ENCODE results near the gene EFEMP2.

DNA sequence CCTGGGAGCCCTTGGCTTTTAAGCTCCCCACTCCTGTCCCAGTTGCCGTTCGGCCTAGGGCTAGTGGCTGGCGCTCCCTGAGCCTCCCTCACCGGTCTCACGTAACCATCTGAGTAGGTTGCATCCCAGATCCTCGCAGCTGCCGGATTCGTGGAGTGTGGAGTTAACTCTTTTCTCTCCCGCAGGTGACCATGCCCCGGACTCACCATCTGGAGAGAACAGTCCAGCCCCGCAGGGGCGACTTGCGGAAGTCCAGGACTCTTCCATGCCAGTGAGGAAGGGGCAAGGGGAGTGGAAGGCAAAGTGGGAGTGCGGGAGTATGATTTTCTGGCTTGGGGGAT is 11.5 kb downstream of the EFEMP2 start:
- TF ChIP-seq, protein P1, sequence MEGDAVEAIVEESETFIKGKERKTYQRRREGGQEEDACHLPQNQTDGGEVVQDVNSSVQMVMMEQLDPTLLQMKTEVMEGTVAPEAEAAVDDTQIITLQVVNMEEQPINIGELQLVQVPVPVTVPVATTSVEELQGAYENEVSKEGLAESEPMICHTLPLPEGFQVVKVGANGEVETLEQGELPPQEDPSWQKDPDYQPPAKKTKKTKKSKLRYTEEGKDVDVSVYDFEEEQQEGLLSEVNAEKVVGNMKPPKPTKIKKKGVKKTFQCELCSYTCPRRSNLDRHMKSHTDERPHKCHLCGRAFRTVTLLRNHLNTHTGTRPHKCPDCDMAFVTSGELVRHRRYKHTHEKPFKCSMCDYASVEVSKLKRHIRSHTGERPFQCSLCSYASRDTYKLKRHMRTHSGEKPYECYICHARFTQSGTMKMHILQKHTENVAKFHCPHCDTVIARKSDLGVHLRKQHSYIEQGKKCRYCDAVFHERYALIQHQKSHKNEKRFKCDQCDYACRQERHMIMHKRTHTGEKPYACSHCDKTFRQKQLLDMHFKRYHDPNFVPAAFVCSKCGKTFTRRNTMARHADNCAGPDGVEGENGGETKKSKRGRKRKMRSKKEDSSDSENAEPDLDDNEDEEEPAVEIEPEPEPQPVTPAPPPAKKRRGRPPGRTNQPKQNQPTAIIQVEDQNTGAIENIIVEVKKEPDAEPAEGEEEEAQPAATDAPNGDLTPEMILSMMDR (optimal IDR thresholded peaks at IDR 0.05 in 1 of 3, IDR thresholded peaks at IDR 0.05 in 1 of 3, conservative IDR thresholded peaks at IDR 0.05 in 1 of 3; ENCODE audit: extremely low read depth in 1 of 3, insufficient read depth in 2 of 3, low read length in 3 of 3), result no peak
- no peak for TF ChIP-seq EZH2 (IDR thresholded peaks at IDR 0.05; ENCODE audit: low read length)

Measured in keratinocyte (primary cell).